Measurements from ENCODE around the gene PRLR.

PRLR gene

DNA sequence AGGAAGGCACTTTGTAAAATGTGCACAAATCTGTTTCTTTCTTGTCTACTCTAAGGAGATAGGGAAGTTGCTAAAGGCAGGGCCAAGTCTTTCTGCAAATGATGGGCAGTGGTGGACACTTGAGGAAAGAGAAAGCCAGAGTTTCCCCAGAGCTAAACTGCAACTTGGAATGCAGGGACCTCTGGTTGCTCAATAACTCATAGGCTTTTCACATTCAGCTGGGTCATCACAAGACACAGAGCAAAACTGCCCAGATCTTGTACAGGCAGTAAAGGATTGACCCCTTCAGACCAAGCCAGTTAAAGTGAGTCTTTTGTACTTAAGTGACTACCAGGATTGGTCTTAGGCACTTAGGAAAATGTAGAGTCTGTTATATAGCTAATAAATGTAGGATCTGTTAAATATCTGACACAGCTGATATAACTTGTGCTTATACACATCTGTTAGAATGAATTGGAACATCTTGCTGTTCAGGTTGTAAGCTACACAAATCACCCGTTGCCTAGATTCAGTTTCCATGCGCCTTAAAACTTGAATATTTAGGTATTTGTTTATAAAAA, 169.0 kb downstream of the PRLR start:
- DNase-seq (ENCODE audit: low spot score), result no peak
- TF ChIP-seq CTCF (IDR thresholded peaks at IDR 0.05; ENCODE audit: extremely low read depth, missing control alignments), result no peak

GRCh38 chr5:35060236-35060635, 170.1 kb downstream of the PRLR start:
- no peak for TF ChIP-seq CTCF (IDR thresholded peaks at IDR 0.05; ENCODE audit: extremely low read depth, missing control alignments)
- DNase-seq (ENCODE audit: low spot score), result no peak

GRCh38 chr5:35059251-35059650, 171.0 kb downstream of the PRLR start:
- DNase-seq (ENCODE audit: low spot score), result no peak
- no peak for TF ChIP-seq CTCF (IDR thresholded peaks at IDR 0.05; ENCODE audit: extremely low read depth, missing control alignments)

GRCh38 chr5:35058374-35058788, 171.9 kb downstream of the PRLR start:
- peak; percentile 15 for DNase-seq (ENCODE audit: low spot score)

DNA sequence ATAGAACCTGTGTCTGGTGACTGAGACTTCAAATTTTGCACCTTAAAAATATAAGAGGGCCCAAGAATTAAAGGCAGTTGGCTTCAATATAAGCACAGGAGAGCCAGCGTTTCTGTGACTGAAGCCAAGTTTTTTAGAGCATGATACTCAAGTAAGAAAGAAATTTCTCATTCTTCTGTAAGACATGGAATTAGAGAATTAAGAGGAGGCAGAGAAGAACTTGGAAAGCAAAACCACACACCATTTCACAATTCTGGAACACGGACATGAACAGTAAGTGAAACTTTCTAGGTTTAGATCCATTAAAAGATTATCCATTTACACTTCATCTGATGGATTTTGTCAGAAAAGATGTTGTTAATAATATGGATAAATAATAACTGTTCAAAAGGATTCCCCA, 173.6 kb downstream of the PRLR start:
- TF ChIP-seq CTCF (IDR thresholded peaks at IDR 0.05; ENCODE audit: extremely low read depth, missing control alignments), result no peak
- no peak for DNase-seq (ENCODE audit: low spot score)

More at GRCh38 chr5:35058374-35058788, 171.9 kb downstream of the PRLR start:
- TF ChIP-seq CTCF (IDR thresholded peaks at IDR 0.05; ENCODE audit: extremely low read depth, missing control alignments), result no peak

DNA sequence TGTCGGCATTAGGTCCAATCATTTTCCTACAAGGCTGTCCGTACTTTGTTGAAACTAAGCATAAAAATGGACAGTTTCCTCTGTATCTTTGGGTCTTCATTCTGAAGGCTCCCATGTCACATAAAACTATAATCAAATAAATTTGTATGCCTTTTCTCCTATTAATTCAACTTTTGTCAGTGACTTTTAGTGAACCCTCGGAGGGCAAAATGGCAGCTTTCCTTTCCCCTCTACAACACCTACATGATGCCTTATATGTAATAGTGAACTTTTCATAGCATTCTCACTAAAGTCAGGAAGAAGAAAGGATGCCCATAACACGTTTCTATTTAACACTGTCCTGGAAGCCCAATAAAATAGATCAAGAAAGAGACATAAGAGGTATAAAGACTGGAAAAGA, 177.4 kb downstream of the PRLR start:
- no peak for DNase-seq (ENCODE audit: low spot score)
- no peak for TF ChIP-seq CTCF (IDR thresholded peaks at IDR 0.05; ENCODE audit: extremely low read depth, missing control alignments)

GRCh38 chr5:35050541-35051126, 179.7 kb downstream of the PRLR start:
- DNase-seq (ENCODE audit: low spot score), result no peak
- no peak for TF ChIP-seq CTCF (IDR thresholded peaks at IDR 0.05; ENCODE audit: extremely low read depth, missing control alignments)

Data from GM20000 (cell line).